AG09319 (cell line): ENCODE measurements around the gene SPATS1.
A peak's percentile ranks its signal among the peaks of the same experiment; 100 is the strongest.
"Not testable (repeated sequence)": the region's sequence is repeated elsewhere in the genome, so short reads cannot be mapped to it uniquely, and the experiment has no call there.

Source experiments
- DNase-seq: peaks from one replicate; pipeline ENCODE4 v3.0.0-alpha.2; 2010; ENCODE audit warnings: low read depth; ENCODE audit errors: extremely low read depth
- CTCF ChIP-seq: IDR thresholded peaks from 2 replicates; pipeline ENCODE4 v1.5.1; 2011; ENCODE audit warnings: low read depth, mild to moderate bottlenecking, inconsistent platforms, low read length, moderate library complexity

SPATS1 gene

GRCh38 chr6:44327760-44328159 is 14.7 kb upstream of the SPATS1 start:
- no peak for TF ChIP-seq CTCF
- DNase-seq: no peak

- not testable (repeated sequence) for DNase-seq
Measured at GRCh38 chr6:44328203-44328602, 14.2 kb upstream of the SPATS1 start.

- DNase-seq: no peak
- TF ChIP-seq CTCF: no peak
Measured at GRCh38 chr6:44329858-44330257, 12.6 kb upstream of the SPATS1 start.

- no peak for TF ChIP-seq CTCF
- DNase-seq: no peak
Measured at GRCh38 chr6:44332585-44332984, 9.9 kb upstream of the SPATS1 start.

- no peak for TF ChIP-seq CTCF
- DNase-seq: no peak
Measured at GRCh38 chr6:44333273-44333919, 9.1 kb upstream of the SPATS1 start.

- no peak for DNase-seq
Measured at GRCh38 chr6:44333942-44334341, 8.5 kb upstream of the SPATS1 start.

GRCh38 chr6:44335631-44336030 is 6.8 kb upstream of the SPATS1 start:
- no peak for DNase-seq
- TF ChIP-seq CTCF: no peak

More at GRCh38 chr6:44333942-44334341, 8.5 kb upstream of the SPATS1 start:
- TF ChIP-seq CTCF: no peak

GRCh38 chr6:44338228-44339122 is 4.0 kb upstream of the SPATS1 start:
- DNase-seq: peak; percentile 22
- peak; percentile 73 for TF ChIP-seq CTCF
